K562 (cell line): ENCODE measurements around the gene ISLR2. TPM values are rescaled to one million over a fixed set of nuclear protein-coding genes. Genes with fewer than 3 reads are reported as not detected.

Experiments used
- ATAC-seq: fragments of 200-7000 bp; cut with Tn5 transposase; 3 replicates; pipeline ENCODE4 v1.9.1; 2020; ENCODE audit warnings: moderate library complexity
- BruUV-seq: library from RNA; stranded (reverse); fragments of 400-500 nt; replicated peaks from 2 replicates; lab custom pipeline; 2021; lab: Mats Ljungman, UMichigan
- CTCF ChIA-PET: fragments of 300-600 bp; formaldehyde crosslinking; extraction: SDS; loops from one replicate; lab custom pipeline; 2021; ENCODE audit warnings: low intra/inter-chr PET ratio; lab: Yijun Ruan, JAX
- POLR2A ChIA-PET: fragments of 300-600, 350-650 bp; sonication (Branson Sonifier 250); formaldehyde crosslinking; extraction: SDS; loops from one replicate; lab custom pipeline; 2021; ENCODE audit warnings: antibody characterized with exemption, inconsistent platforms; lab: Yijun Ruan, JAX
- DNase-seq, 4 experiments: peaks; one replicate each; pipeline versions ENCODE4 v3.0.0 to v3.0.0-alpha.2; 2011 to 2018; ENCODE audit warnings: low spot score in 3 of 4, mixed read lengths in 3 of 4; ENCODE audit errors: extremely low read depth in 1 of 4
- FAIRE-seq: peaks from 2 replicates; lab custom pipeline; 2011; peaks lifted over from hg19 to GRCh38; lab: Jason Lieb, UNC
- H2AFZ ChIP-seq: 2 replicates; pipeline ENCODE4 v1.6.0; 2011; ENCODE audit warnings: low read depth, low read length, control low read depth, inconsistent platforms
- H3K27ac ChIP-seq: fragments of 200-600 bp; 3 replicates; pipeline ENCODE4 v1.8.0; 2011; ENCODE audit warnings: low read depth, mild to moderate bottlenecking, control low read depth, inconsistent platforms, low read length, moderate library complexity, mixed read lengths; ENCODE audit errors: extremely low read depth
- H3K27me3 ChIP-seq, 2 experiments: fragments of 300-600 bp in 1 of 2; 2 replicates in 1 of 2; 3 replicates in 1 of 2; pipeline versions ENCODE4 v1.6.0 to v1.8.0; 2011; ENCODE audit warnings: inconsistent platforms in 2 of 2, low read length in 2 of 2, mild to moderate bottlenecking in 1 of 2, mixed read lengths in 1 of 2, moderate library complexity in 1 of 2; ENCODE audit not compliant: control insufficient read depth in 2 of 2, insufficient read depth in 2 of 2
- H3K36me3 ChIP-seq: fragments of 300-600 bp; 3 replicates; pipeline ENCODE4 v1.8.0; 2011; ENCODE audit warnings: mild to moderate bottlenecking, low read length, inconsistent platforms; ENCODE audit not compliant: control insufficient read depth, insufficient read depth
- H3K4me1 ChIP-seq, 2 experiments: fragments of 200-600 bp in 1 of 2; replicated peaks in 1 of 2; 2 replicates in 1 of 2; 3 replicates in 1 of 2; pipeline versions ENCODE4 v1.5.1 to v1.8.0; 2011; ENCODE audit warnings: inconsistent platforms in 2 of 2, low read length in 2 of 2, mild to moderate bottlenecking in 1 of 2, mixed read lengths in 1 of 2, moderate library complexity in 1 of 2; ENCODE audit not compliant: control insufficient read depth in 2 of 2, insufficient read depth in 2 of 2
- H3K4me2 ChIP-seq: 2 replicates; pipeline ENCODE4 v1.6.1; 2011; ENCODE audit warnings: low read length, control low read depth, inconsistent platforms, mixed read lengths; ENCODE audit not compliant: insufficient read depth
- H3K4me3 ChIP-seq: fragments of 200-600 bp; sonication (generic), shearing (Covaris generic); 2 replicates; pipeline ENCODE4 v1.5.1; 2016; ENCODE audit warnings: control low read depth, inconsistent platforms
- H3K79me2 ChIP-seq: fragments of 200-600 bp; 3 replicates; pipeline ENCODE4 v1.8.0; 2011; ENCODE audit warnings: low read length, inconsistent platforms; ENCODE audit not compliant: control insufficient read depth, insufficient read depth
- H3K9ac ChIP-seq, 2 experiments: 2 replicates each; pipeline versions ENCODE4 v1.6.0 to v1.6.1; 2011; ENCODE audit warnings: low read depth in 2 of 2, low read length in 2 of 2, control low read depth in 1 of 2, inconsistent platforms in 1 of 2, mild to moderate bottlenecking in 1 of 2, mixed read lengths in 1 of 2; ENCODE audit not compliant: insufficient read depth in 1 of 2
- H3K9me1 ChIP-seq: one replicate; pipeline ENCODE4 v1.6.0; 2011; ENCODE audit warnings: inconsistent platforms, mild to moderate bottlenecking, low read length, moderate library complexity; ENCODE audit not compliant: control insufficient read depth, insufficient read depth
- H3K9me3 ChIP-seq: replicated peaks from 2 replicates; pipeline ENCODE4 v1.5.1; 2011; ENCODE audit warnings: low read depth, low read length, inconsistent platforms; ENCODE audit not compliant: control insufficient read depth, insufficient read depth
- H4K20me1 ChIP-seq: replicated peaks from 2 replicates; pipeline ENCODE4 v1.6.1; 2011; ENCODE audit warnings: low read length, inconsistent platforms, mixed read lengths; ENCODE audit not compliant: control insufficient read depth, insufficient read depth
- EGR1 ChIP-seq: fragments of 450-650 bp; conservative IDR thresholded peaks from 2 replicates; pipeline ENCODE4 v1.6.1; 2017; ENCODE audit warnings: mild to moderate bottlenecking
- HDAC1 ChIP-seq, 2 experiments: fragments of 450-650 bp; IDR thresholded peaks; 2 replicates each; pipeline ENCODE4 v1.6.1; 2016 to 2017; ENCODE audit warnings: inconsistent platforms in 1 of 2, mild to moderate bottlenecking in 1 of 2, moderate library complexity in 1 of 2
- HIVEP1 ChIP-seq: fragments of 250-450 bp; sonication (Bioruptor Pico); IDR thresholded peaks from 2 replicates; pipeline ENCODE4 v1.4.0; 2020; ENCODE audit warnings: mild to moderate bottlenecking
- MEF2A ChIP-seq: IDR thresholded peaks from 2 replicates; pipeline ENCODE4 v1.6.1; 2011; ENCODE audit warnings: low read depth, mild to moderate bottlenecking, low read length, moderate library complexity; ENCODE audit not compliant: control insufficient read depth
- POLR2AphosphoS5 ChIP-seq: IDR thresholded peaks from 2 replicates; pipeline ENCODE4 v1.6.1; 2011; ENCODE audit warnings: mild to moderate bottlenecking, low read depth, low read length, moderate library complexity; ENCODE audit not compliant: control insufficient read depth, insufficient read depth
- POU5F1 ChIP-seq: fragments of 150-350 bp; IDR thresholded peaks from 2 replicates; pipeline ENCODE4 v1.6.1; 2014; ENCODE audit warnings: borderline replicate concordance, low read length, low read depth, mild to moderate bottlenecking; ENCODE audit not compliant: partially characterized antibody
- RBM17 ChIP-seq: fragments of 200-400 bp; formaldehyde crosslinking; IDR thresholded peaks from 2 replicates; pipeline ENCODE4 v1.6.1; 2017; ENCODE audit warnings: low read depth, mild to moderate bottlenecking, low read length, borderline replicate concordance
- SMAD2 ChIP-seq: fragments of 150-350 bp; IDR thresholded peaks from 2 replicates; pipeline ENCODE4 v1.6.1; 2014; ENCODE audit warnings: low read depth, mild to moderate bottlenecking, low read length
- ZNF766 ChIP-seq: fragments of 200-800 bp; sonication (Bioruptor generic); conservative IDR thresholded peaks from 2 replicates; pipeline ENCODE4 v1.6.1; 2016; ENCODE audit warnings: missing genetic modification characterization, missing compliant biosample characterization
- WGBS: fragments of 100-300 bp; shearing (Covaris generic); methylation state at CpG from one replicate; pipeline ENCODE4 v1.1.6; 2016; ENCODE audit warnings: low coverage, mixed read lengths; ENCODE audit not compliant: insufficient coverage; ENCODE audit errors: missing lambda C conversion rate; 5-methylcytosine and 5-hydroxymethylcytosine counted together
- in situ Hi-C: fragments of 300-500 bp; cut with MboI; formaldehyde crosslinking; loops from 4 replicates; pipeline ENCODE4 v1.15.0; 2018; ENCODE audit warnings: inconsistent platforms, mixed read lengths
- intact Hi-C: fragments of 100-400 bp; cut with micrococcal nuclease; formaldehyde crosslinking; loops from 2 replicates; pipeline ENCODE4 v1.14.2; 2022
- polyA plus RNA-seq, 8 experiments: library from polyadenylated mRNA; depleted of rRNA in 4 of 8; stranded (reverse) in 5 of 8; unstranded in 3 of 8; fragments of >200 nt; fragmentation: Nextera tagmentation in 2 of 8; fragmentation: Illumina TruSeq in 1 of 8; extraction: Ambion mirVana in 2 of 8; extraction: Trizol in 1 of 8; gene quantifications; 2 replicates each; pipeline versions ENCODE4 v1.2.1 to v1.2.3, GENCODE V29; 2011 to 2014; ENCODE audit warnings: inconsistent platforms in 1 of 8, missing spikeins in 1 of 8
- total RNA-seq, 7 experiments: library from RNA; depleted of rRNA in 6 of 7; stranded (reverse); fragments of >200 nt in 6 of 7; fragmentation: Illumina TruSeq in 2 of 7; extraction: Trizol in 2 of 7; gene quantifications; 2 replicates each; pipeline versions ENCODE4 v1.2.1 to v1.2.3, GENCODE V29; 2011 to 2021; ENCODE audit warnings: low replicate concordance in 1 of 7
- TF ChIP-seq, protein P1 (sequence below): fragments of 450-650 bp; IDR thresholded peaks from 2 replicates; pipeline ENCODE4 v1.6.1; 2016; ENCODE audit warnings: mild to moderate bottlenecking

ISLR2 gene
- total and polyA plus RNA-seq, 9 of the 15 experiments (the other 6 are each of a cell fraction or from before 2014, with no cell fraction given): not detected

DNA sequence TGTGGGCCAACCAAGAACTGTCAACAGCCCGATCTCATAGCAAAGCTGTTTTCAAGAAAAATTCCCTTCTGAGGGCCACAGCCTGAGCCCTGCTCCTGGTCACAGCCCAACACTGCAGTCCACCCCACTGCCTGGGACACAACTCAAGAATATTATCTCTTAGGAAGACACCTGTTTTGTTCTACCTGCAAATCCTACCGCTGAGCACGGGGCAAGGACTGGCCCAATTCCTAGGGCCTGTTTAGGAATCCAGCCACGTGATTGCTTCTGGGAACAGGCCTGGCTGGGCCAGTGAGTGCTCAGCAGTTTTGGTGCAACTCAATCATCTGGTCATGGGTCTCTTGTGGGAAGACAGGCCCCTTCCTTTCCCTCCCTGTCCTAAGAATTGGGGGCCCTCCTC is 8.3 kb downstream of the ISLR2 start:
- DNase-seq: no peak
- BruUV-seq: no TSS peak
- Histone ChIP-seq H3K9me3 (no peaks in the 10 kb centered on the region), H3K27ac (no peak overlapping the region), H2AFZ (no peak overlapping the region), H3K36me3 (no peaks in the 10 kb centered on the region), H3K9me1 (no peaks in the 10 kb centered on the region), H3K27me3 (peaks cover 16 to 32% of the 10 kb centered on the region in 2 experiments), H3K4me2 (no peak overlapping the region), H3K4me3 (no peak overlapping the region), H3K79me2 (no peaks in the 10 kb centered on the region), H3K9ac (no peak overlapping the region), H3K4me1 (peaks cover 0 to 5% of the 10 kb centered on the region in 2 experiments; a peak in 1 of 5 replicates), H4K20me1 (0 out of 2 replicates have a peak, but pooled peaks cover 3% of the 10 kb centered on the region)
- in situ Hi-C loops: loop anchor here (25.0 kb wide), 1 partner anchor 1149 kb away; the partner anchor contains the start of gene GOLGA6D
- WGBS: 0% methylated on average over 4 of the region's 4 CpGs
- intact Hi-C loops: no loop called here
- ATAC-seq: no peak
- ChIA-PET CTCF (no interaction called here), POLR2A (interaction anchor here (0.6 kb wide), 1 partner anchor 105 kb away, joined by 4 read pairs; no protein-coding TSS in a partner anchor)
- TF ChIP-seq HIVEP1 (CRISPR knock-in tag) (no peak), ZNF766 (no peak), EGR1 (no peak), SMAD2 (no peak), POU5F1 (no peak), MEF2A (no peak), HDAC1 (IDR thresholded peaks at IDR 0.05) (no peak), RBM17 (no peak), POLR2AphosphoS5 (no peak)
- TF ChIP-seq, protein P1, sequence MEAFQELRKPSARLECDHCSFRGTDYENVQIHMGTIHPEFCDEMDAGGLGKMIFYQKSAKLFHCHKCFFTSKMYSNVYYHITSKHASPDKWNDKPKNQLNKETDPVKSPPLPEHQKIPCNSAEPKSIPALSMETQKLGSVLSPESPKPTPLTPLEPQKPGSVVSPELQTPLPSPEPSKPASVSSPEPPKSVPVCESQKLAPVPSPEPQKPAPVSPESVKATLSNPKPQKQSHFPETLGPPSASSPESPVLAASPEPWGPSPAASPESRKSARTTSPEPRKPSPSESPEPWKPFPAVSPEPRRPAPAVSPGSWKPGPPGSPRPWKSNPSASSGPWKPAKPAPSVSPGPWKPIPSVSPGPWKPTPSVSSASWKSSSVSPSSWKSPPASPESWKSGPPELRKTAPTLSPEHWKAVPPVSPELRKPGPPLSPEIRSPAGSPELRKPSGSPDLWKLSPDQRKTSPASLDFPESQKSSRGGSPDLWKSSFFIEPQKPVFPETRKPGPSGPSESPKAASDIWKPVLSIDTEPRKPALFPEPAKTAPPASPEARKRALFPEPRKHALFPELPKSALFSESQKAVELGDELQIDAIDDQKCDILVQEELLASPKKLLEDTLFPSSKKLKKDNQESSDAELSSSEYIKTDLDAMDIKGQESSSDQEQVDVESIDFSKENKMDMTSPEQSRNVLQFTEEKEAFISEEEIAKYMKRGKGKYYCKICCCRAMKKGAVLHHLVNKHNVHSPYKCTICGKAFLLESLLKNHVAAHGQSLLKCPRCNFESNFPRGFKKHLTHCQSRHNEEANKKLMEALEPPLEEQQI: no peak
- FAIRE-seq: no peak
